Kidney capillary endothelial cell (primary cell): ENCODE results near the gene PRSS12.
"Not testable (repeated sequence)": the region's sequence is repeated elsewhere in the genome, so short reads cannot be mapped to it uniquely, and the experiment has no call there.

Experiments used
- DNase-seq: peaks from one replicate; pipeline ENCODE4 v3.0.0-alpha.2; 2018; ENCODE audit warnings: low spot score

Gene PRSS12

DNA sequence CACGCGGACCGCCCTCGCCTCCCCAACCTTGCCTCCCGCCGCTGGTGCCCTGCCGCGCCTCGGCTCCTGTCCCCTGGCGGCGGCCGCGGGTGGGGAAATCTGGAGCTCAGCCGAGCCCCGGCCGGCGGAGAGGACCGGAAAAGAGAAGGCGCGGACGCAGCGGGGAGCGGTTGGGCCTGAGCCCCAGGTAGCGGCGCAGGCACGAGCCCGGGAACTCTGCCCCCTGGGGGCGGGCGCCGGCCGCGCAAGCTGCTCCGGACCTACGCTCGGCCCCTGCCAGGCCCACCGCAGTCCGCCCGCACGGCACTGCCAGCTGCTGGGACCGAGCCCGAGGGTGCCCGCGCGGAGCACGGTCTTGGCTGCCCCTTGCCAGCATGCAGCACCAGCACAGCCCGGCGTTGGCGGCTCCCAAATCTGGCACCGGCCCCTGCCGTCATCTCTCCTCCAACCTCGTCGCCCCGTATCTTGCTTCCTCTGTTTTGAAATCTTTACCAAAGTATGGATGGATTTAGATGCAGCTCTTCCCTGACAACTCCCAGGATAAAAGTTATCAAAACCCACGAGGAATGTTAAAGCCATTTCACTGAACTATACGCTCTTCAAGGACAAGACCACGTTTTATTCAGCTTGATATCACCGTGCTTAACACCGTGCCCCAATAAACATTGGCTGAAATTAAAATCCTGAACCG is at the start of gene PRSS12:
TSS of gene PRSS12 (minus strand) at position 161 of the 691 bp plus-strand sequence. CDS start 283 bp downstream, outside the sequence.
- peak; percentile 17 for DNase-seq

GRCh38 chr4:118400356-118400755 is 47.6 kb upstream of the PRSS12 start:
- no peak for DNase-seq

GRCh38 chr4:118399883-118400282 is 47.1 kb upstream of the PRSS12 start:
- not testable (repeated sequence) for DNase-seq

- DNase-seq = no peak
These were observed 45.7 kb upstream of the PRSS12 start for GRCh38 chr4:118398226-118399090.

DNA sequence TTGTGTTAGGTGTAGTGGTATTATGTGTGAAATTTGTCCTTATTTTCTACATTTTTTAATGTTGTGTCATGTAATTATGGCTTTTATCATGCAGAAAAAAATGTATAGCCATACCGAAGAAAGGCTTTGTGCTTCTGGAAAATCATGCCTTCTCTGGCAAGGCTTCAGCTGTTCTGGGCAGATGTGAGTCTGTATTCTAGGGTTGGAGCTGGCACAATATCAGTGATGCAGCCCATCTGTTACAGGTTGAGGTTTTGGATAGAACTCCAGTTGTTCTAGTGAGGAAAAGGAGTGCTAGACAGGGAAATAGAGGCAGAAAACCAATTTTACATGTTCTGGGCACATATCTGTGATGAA is 44.8 kb upstream of the PRSS12 start:
- no peak for DNase-seq

GRCh38 chr4:118396881-118397622 is 44.2 kb upstream of the PRSS12 start:
- DNase-seq = no peak

- no peak for DNase-seq
These were observed 42.3 kb upstream of the PRSS12 start for GRCh38 chr4:118395057-118395644.

- DNase-seq = not testable (repeated sequence)
These were observed 39.7 kb upstream of the PRSS12 start for GRCh38 chr4:118392509-118392908.

DNA sequence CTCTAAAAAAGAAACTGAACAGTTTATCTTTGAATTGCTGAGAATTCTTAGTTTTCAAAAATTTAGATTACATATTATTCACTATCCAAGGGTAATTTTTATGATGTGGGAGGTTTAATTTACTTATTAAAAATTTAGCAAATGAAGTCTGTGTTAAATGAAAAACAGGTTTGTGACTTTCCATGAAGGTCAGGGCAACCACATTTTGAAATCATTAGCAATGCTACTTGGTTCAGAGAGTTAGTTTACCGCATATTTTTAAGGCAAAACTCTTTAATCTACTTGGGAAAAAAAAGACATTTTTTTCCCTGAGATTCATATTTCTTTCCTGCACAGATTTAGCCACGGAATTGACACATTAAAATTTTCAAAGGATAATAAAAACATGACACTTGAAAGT is 37.3 kb upstream of the PRSS12 start:
- no peak for DNase-seq

GRCh38 chr4:118389721-118390120 is 36.9 kb upstream of the PRSS12 start:
- no peak for DNase-seq

GRCh38 chr4:118388606-118389005 is 35.8 kb upstream of the PRSS12 start:
- DNase-seq = no peak

DNA sequence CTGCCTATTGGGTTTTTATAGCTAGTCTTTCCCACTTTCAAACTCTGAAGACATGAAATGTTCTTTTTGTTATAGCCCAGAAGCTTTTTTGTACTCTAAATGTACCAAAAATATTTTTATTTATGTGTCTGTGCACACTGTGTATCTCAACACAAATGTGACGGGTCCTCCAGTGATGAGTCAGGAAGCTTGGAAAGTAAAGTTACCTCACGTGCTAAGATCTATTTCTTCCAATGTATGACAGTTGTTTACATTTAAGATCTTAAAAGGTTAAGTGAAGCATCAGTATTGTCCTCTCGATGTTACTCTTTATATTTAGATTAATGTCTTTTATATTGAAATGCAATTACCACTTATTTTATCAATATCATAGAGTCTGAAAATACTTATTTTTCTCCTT is 29.1 kb upstream of the PRSS12 start:
- no peak for DNase-seq

GRCh38 chr4:118373614-118374255 is 20.9 kb upstream of the PRSS12 start:
- DNase-seq = no peak

- DNase-seq = no peak
These were observed 19.4 kb upstream of the PRSS12 start for GRCh38 chr4:118372251-118372650.

- DNase-seq = no peak
These were observed 16.4 kb upstream of the PRSS12 start for GRCh38 chr4:118369231-118369630.

GRCh38 chr4:118367872-118368271 is 15.1 kb upstream of the PRSS12 start:
- no peak for DNase-seq

GRCh38 chr4:118367361-118367760 is 14.6 kb upstream of the PRSS12 start:
- DNase-seq = no peak

GRCh38 chr4:118363166-118363565 is 10.4 kb upstream of the PRSS12 start:
- DNase-seq = no peak

- no peak for DNase-seq
These were observed 8.4 kb upstream of the PRSS12 start for GRCh38 chr4:118361192-118361591.

- no peak for DNase-seq
These were observed 7.3 kb upstream of the PRSS12 start for GRCh38 chr4:118360106-118360505.

- no peak for DNase-seq
These were observed 4.8 kb upstream of the PRSS12 start for GRCh38 chr4:118357601-118358000.

DNA sequence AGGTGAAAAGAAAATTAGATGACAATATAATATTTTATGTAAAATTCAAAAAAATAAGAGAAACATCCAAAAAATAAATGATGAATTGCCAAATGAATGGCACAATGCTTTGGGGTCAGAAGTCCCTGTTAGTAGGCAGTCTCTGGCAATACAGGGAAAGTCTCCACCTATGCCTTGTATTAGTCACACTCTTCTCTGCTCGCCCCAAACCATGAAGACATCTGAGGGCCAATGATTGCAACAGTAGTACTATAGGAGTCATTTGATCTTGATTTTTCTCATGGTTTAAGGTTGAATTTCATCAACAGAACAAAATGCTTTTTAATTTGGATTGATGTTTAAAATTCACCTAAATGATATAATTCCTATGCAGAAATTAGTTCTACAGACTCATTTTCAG is 3.9 kb upstream of the PRSS12 start:
- DNase-seq = no peak
